ENCODE measurements around the gene MAPK10. TPM values are rescaled to one million over a fixed set of nuclear protein-coding genes. Genes with fewer than 3 reads are reported as not detected.
"Not testable (repeated sequence)": the region's sequence is repeated elsewhere in the genome, so short reads cannot be mapped to it uniquely, and the experiment has no call there.

The MAPK10 gene
- total RNA-seq, 1 experiment from 2014 or later = 0.44 TPM

GRCh38 chr4:85966373-85966772 is 393.5 kb downstream of the MAPK10 start:
- Histone ChIP-seq H3K9me2 (replicated peaks; ENCODE audit: low read length) (no peaks in the 10 kb centered on the region), H3K4me1 (ENCODE audit: insufficient read depth, low read length) (peaks cover 23% of the 10 kb centered on the region), H2AFZ (ENCODE audit: low read length) (no peak overlapping the region), H4K20me1 (ENCODE audit: low read length) (no peaks in the 10 kb centered on the region), H3K27ac (ENCODE audit: low read length) (no peak overlapping the region), H3K79me2 (ENCODE audit: low read length) (no peaks in the 10 kb centered on the region), H3K27me3 (ENCODE audit: low read length) (no peaks in the 10 kb centered on the region), H3K4me3 (ENCODE audit: low read length) (no peak overlapping the region), H3K9me3 (ENCODE audit: low read length) (no peaks in the 10 kb centered on the region), H3F3A (ENCODE audit: low read length, unreplicated experiment) (no peaks in the 10 kb centered on the region), H3K9ac (ENCODE audit: low read length) (no peak overlapping the region), H3K36me3 (ENCODE audit: low read depth, low read length) (no peaks in the 10 kb centered on the region), H3K4me2 (ENCODE audit: low read length) (no peak overlapping the region)
- ChIA-PET CTCF (no interaction called here), POLR2A (ENCODE audit: unreplicated experiment) (no interaction called here)
- DNase-seq (no peak), ATAC-seq (no peak)
- BruUV-seq (replicated peaks) = no TSS peak
- intact Hi-C loops (cut with micrococcal nuclease) = loop anchor here (5.0 kb wide), 1 partner anchor 419 kb away; no protein-coding TSS in a partner anchor
- no peak for TF ChIP-seq EZH2phosphoT487 (IDR thresholded peaks at IDR 0.05; ENCODE audit: borderline replicate concordance, low read length)
- TF ChIP-seq EZH2 (IDR thresholded peaks at IDR 0.05; ENCODE audit: low read length, unreplicated experiment) = no peak
- no peak for TF ChIP-seq CTCF (conservative IDR thresholded peaks at IDR 0.05; ENCODE audit: low read depth, low read length)

GRCh38 chr4:85965529-85965928 is 394.3 kb downstream of the MAPK10 start:
- POLR2A ChIA-PET (ENCODE audit: unreplicated experiment) = no interaction called here
- Histone ChIP-seq H3K27me3 (ENCODE audit: low read length) (no peaks in the 10 kb centered on the region), H3K4me2 (ENCODE audit: low read length) (no peak overlapping the region), H3K9ac (ENCODE audit: low read length) (no peak overlapping the region), H3K36me3 (ENCODE audit: low read depth, low read length) (no peaks in the 10 kb centered on the region), H3K9me3 (ENCODE audit: low read length) (no peaks in the 10 kb centered on the region), H4K20me1 (ENCODE audit: low read length) (no peaks in the 10 kb centered on the region), H3K9me2 (replicated peaks; ENCODE audit: low read length) (no peaks in the 10 kb centered on the region), H2AFZ (ENCODE audit: low read length) (no peak overlapping the region), H3K27ac (ENCODE audit: low read length) (no peak overlapping the region), H3F3A (ENCODE audit: low read length, unreplicated experiment) (no peaks in the 10 kb centered on the region), H3K4me1 (ENCODE audit: insufficient read depth, low read length) (peaks cover 29% of the 10 kb centered on the region), H3K79me2 (ENCODE audit: low read length) (no peaks in the 10 kb centered on the region), H3K4me3 (ENCODE audit: low read length) (no peak overlapping the region)
- no TSS peak for BruUV-seq (replicated peaks)
- CTCF ChIA-PET = no interaction called here
- ATAC-seq (no peak), DNase-seq (no peak)
- TF ChIP-seq EZH2 (IDR thresholded peaks at IDR 0.05; ENCODE audit: low read length, unreplicated experiment) = no peak
- no peak for TF ChIP-seq CTCF (conservative IDR thresholded peaks at IDR 0.05; ENCODE audit: low read depth, low read length)
- TF ChIP-seq EZH2phosphoT487 (IDR thresholded peaks at IDR 0.05; ENCODE audit: borderline replicate concordance, low read length) = no peak
- intact Hi-C loops (cut with micrococcal nuclease) = loop anchor here (5.0 kb wide), 1 partner anchor 418 kb away; no protein-coding TSS in a partner anchor

- CTCF ChIA-PET = interaction anchor here (0.5 to 1.0 kb wide), 3 partner anchors 23 to 168 kb away, joined by 3 to 5 read pairs (median 3); no protein-coding TSS in a partner anchor
- H3K9me3 ChIP-seq (ENCODE audit: low read length); H3K9me2 ChIP-seq (replicated peaks; ENCODE audit: low read length); H3K27ac ChIP-seq (ENCODE audit: low read length); H3K4me3 ChIP-seq (ENCODE audit: low read length); DNase-seq; H3K27me3 ChIP-seq (ENCODE audit: low read length); ATAC-seq; H2AFZ ChIP-seq (ENCODE audit: low read length); BruUV-seq (replicated peaks); H3F3A ChIP-seq (ENCODE audit: low read length, unreplicated experiment); H3K36me3 ChIP-seq (ENCODE audit: low read depth, low read length); H4K20me1 ChIP-seq (ENCODE audit: low read length); H3K9ac ChIP-seq (ENCODE audit: low read length); H3K79me2 ChIP-seq (ENCODE audit: low read length); POLR2A ChIA-PET (ENCODE audit: unreplicated experiment); H3K4me2 ChIP-seq (ENCODE audit: low read length): not testable (repeated sequence)
- intact Hi-C loops (cut with micrococcal nuclease) = loop anchor here (5.0 kb wide), 1 partner anchor 418 kb away; no protein-coding TSS in a partner anchor
- H3K4me1 ChIP-seq (ENCODE audit: insufficient read depth, low read length) = peaks cover 26% of the 10 kb centered on the region
These were observed 394.8 kb downstream of the MAPK10 start for GRCh38 chr4:85965017-85965416.

Measured in PC-3 (cell line).